ENCODE data around the gene JMJD6. TPM values are rescaled to one million over a fixed set of nuclear protein-coding genes. Genes with fewer than 3 reads are reported as not detected.
"Not testable (repeated sequence)": the region's sequence is repeated elsewhere in the genome, so short reads cannot be mapped to it uniquely, and the experiment has no call there.

The JMJD6 gene
- polyA plus RNA-seq, 1 experiment = 17.2 TPM

DNA sequence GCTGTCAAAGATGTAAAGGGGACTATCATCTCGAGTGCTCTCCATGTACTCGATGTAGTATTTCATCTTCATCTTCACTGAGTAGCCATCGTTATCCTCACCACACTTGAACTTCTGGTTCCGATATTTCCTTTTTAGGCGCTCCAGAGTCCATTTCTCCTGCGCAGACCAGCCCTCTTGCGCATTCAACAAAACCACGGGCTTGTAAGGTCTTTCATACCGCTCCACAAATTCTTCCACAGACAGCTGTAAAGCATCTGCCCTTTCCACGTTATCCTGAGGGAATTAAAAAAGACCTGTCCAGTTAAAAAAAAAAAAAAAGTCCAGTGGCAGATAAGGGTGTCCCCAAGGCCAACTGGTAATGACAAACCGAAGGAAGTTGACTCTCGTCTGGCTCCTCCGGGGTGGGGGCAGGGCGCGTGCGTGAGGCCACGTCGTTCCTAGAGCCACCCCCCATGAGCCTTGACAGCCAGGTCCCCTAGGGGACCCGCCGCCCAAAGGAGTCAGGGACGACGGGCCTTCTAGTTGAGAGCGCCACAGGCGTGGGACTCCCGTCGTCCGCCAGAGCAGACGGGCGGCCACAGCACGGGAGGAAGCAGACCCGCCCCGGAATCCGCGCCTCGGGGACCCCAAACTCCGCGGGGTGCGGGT, 701 bp downstream of the JMJD6 start:
- ChIA-PET POLR2A (interaction anchor here (0.7 kb wide), 1 partner anchor 9 kb away, joined by 17 read pairs; no protein-coding TSS in a partner anchor), CTCF (interaction anchor here (1.0 to 3.9 kb wide), 4 partner anchors 9 to 44 kb away, joined by 3 to 25 read pairs (median 8); no protein-coding TSS in a partner anchor)
- Histone ChIP-seq H3K27me3 (ENCODE audit: control insufficient read depth, insufficient read depth, low read length) (no peaks in the 10 kb centered on the region), H3K36me3 (ENCODE audit: control insufficient read depth, insufficient read depth, low read length) (peaks cover 15% of the 10 kb centered on the region), H3K4me3 (ENCODE audit: low read depth, low read length) (peak overlapping the region; percentile 93)
- DNase-seq (ENCODE audit: low read depth) = no peak
- TF ChIP-seq, protein P1, sequence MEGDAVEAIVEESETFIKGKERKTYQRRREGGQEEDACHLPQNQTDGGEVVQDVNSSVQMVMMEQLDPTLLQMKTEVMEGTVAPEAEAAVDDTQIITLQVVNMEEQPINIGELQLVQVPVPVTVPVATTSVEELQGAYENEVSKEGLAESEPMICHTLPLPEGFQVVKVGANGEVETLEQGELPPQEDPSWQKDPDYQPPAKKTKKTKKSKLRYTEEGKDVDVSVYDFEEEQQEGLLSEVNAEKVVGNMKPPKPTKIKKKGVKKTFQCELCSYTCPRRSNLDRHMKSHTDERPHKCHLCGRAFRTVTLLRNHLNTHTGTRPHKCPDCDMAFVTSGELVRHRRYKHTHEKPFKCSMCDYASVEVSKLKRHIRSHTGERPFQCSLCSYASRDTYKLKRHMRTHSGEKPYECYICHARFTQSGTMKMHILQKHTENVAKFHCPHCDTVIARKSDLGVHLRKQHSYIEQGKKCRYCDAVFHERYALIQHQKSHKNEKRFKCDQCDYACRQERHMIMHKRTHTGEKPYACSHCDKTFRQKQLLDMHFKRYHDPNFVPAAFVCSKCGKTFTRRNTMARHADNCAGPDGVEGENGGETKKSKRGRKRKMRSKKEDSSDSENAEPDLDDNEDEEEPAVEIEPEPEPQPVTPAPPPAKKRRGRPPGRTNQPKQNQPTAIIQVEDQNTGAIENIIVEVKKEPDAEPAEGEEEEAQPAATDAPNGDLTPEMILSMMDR (IDR thresholded peaks at IDR 0.05; ENCODE audit: insufficient read depth, low read depth, low read length) = no peak

DNA sequence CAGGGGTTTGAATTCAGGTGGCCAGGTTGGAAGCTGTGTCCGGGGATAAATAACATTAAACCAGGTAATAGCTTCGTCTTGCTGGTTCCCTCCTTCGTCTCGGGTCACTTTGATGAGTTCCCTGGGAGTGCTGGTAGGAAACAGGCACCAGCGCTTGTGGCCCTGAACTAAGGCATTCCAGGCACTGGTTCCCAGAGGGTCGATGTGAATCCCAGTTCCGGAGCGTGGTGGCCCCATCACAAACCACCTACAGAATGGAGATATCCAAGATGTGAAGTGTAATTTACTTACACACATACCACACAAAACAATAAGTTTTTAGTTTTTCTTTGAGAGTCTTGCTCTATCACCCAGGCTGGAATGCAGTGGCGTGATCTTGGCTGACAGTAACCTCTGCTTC, 2.6 kb downstream of the JMJD6 start:
- peaks cover 22% of the 10 kb centered on the region for H3K36me3 ChIP-seq (ENCODE audit: control insufficient read depth, insufficient read depth, low read length)
- no peak for DNase-seq (ENCODE audit: low read depth)

DNA sequence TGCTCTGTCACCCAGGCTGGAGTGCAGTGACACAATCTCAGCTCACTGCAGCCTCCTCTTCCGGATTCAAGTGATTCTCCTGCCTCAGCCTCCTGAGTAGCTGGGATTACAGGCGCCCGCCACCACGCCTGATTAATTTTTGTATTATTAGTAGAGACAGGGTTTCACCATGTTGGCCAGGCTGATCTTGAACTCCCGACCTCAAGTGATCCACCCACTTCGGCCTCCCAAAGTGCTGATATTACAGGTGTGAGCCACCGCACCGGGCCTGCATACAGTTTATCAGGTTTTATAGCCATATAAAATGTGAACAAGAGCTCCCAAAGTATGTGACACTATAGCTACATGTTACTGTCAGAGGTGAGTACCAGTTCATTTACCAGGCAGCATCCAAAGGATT, 3.4 kb downstream of the JMJD6 start:
- CTCF ChIA-PET; H3K4me3 ChIP-seq (ENCODE audit: low read depth, low read length); POLR2A ChIA-PET; H3K27me3 ChIP-seq (ENCODE audit: control insufficient read depth, insufficient read depth, low read length); DNase-seq (ENCODE audit: low read depth): not testable (repeated sequence)
- peaks cover 29% of the 10 kb centered on the region for H3K36me3 ChIP-seq (ENCODE audit: control insufficient read depth, insufficient read depth, low read length)

More for the DNA sequence above, 2.6 kb downstream of the JMJD6 start:
- ChIA-PET CTCF (interaction anchor here (0.7 kb wide), 1 partner anchor 200 kb away, joined by 3 read pairs; no protein-coding TSS in a partner anchor), POLR2A (no interaction called here)
- no peak overlapping the region for H3K4me3 ChIP-seq (ENCODE audit: low read depth, low read length)
- TF ChIP-seq, protein P1 (IDR thresholded peaks at IDR 0.05; ENCODE audit: insufficient read depth, low read depth, low read length) = no peak
- no peaks in the 10 kb centered on the region for H3K27me3 ChIP-seq (ENCODE audit: control insufficient read depth, insufficient read depth, low read length)

DNA sequence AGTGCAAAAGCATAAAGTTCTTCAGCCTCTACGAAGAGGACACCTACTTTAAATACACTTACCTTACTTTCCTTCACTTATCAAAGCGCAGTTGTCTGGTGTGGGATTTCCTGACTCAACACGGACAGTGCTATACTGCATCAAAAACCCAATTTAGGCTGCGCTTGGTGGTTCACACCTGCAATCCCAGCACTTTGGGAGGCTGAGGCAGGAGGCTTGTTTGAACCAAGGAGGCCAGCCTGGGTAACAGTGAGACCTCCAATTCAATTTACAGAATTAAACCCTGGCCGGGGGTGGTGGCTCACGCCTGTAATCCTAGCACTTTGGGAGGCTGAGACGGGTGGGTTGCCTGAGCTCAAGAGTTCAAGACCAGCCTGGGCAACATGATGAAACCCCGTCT, 4.1 kb downstream of the JMJD6 start:
- ChIA-PET CTCF (no interaction called here), POLR2A (no interaction called here)
- H3K36me3 ChIP-seq (ENCODE audit: control insufficient read depth, insufficient read depth, low read length) = peaks cover 29% of the 10 kb centered on the region
- no peaks in the 10 kb centered on the region for H3K27me3 ChIP-seq (ENCODE audit: control insufficient read depth, insufficient read depth, low read length)
- TF ChIP-seq, protein P1 (IDR thresholded peaks at IDR 0.05; ENCODE audit: insufficient read depth, low read depth, low read length) = no peak
- no peak overlapping the region for H3K4me3 ChIP-seq (ENCODE audit: low read depth, low read length)
- DNase-seq (ENCODE audit: low read depth) = no peak

DNA sequence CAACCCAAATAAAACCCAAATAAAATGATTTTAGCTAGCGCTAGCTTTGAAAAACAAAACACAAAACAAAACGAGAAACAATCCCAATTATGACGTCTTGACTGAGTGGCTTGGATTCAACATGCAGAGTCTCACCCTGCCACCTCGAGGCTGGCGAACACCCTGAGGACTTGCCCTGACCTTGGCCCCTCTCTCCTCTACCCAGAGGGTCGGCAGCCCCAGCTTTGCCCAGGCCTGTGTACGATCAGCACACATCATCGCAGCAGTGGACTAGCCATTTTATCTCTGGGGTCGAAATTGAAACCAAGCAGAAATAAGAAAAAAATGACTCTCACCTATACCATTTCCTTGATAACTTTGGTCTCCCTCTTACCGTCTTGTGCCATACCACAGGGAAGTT, 4.9 kb downstream of the JMJD6 start:
- POLR2A ChIA-PET = no interaction called here
- no peak for DNase-seq (ENCODE audit: low read depth)
- no peak overlapping the region for H3K4me3 ChIP-seq (ENCODE audit: low read depth, low read length)
- CTCF ChIA-PET = no interaction called here
- no peaks in the 10 kb centered on the region for H3K27me3 ChIP-seq (ENCODE audit: control insufficient read depth, insufficient read depth, low read length)
- peaks cover 29% of the 10 kb centered on the region for H3K36me3 ChIP-seq (ENCODE audit: control insufficient read depth, insufficient read depth, low read length)
- TF ChIP-seq, protein P1 (IDR thresholded peaks at IDR 0.05; ENCODE audit: insufficient read depth, low read depth, low read length) = no peak

DNA sequence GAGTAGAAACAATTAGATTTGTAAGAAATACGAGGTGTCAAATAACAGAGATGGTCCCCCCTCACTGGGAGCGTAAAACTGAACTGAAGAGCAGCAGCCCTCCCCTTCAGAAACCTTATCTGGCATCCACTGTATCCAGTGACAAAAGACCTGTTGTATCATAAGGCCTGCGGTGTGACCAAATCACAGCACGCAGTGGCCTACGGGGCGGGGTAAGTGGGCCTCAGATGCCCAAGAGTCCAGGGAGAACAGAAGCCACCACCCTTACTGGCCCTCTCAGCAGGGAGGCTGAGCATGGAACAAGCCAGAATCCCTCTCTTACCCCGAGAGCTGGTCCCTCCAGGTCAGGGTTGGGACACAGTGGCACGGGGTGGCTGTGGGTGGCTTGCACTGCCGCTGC, 5.5 kb downstream of the JMJD6 start:
- TF ChIP-seq, protein P1 (IDR thresholded peaks at IDR 0.05; ENCODE audit: insufficient read depth, low read depth, low read length) = no peak

More for the DNA sequence above, 5.5 kb downstream of the JMJD6 start:
- ChIA-PET POLR2A (no interaction called here), CTCF (no interaction called here)
- Histone ChIP-seq H3K36me3 (ENCODE audit: control insufficient read depth, insufficient read depth, low read length) (peaks cover 29% of the 10 kb centered on the region), H3K4me3 (ENCODE audit: low read depth, low read length) (no peak overlapping the region), H3K27me3 (ENCODE audit: control insufficient read depth, insufficient read depth, low read length) (no peaks in the 10 kb centered on the region)
- DNase-seq (ENCODE audit: low read depth) = no peak
